Measurements from ENCODE around the gene PPP1R3E. TPM values are rescaled to one million over a fixed set of nuclear protein-coding genes. Genes with fewer than 3 reads are reported as not detected.

The PPP1R3E gene
- polyA plus RNA-seq, 2 donors = 5.2 to 12.7 TPM

DNA sequence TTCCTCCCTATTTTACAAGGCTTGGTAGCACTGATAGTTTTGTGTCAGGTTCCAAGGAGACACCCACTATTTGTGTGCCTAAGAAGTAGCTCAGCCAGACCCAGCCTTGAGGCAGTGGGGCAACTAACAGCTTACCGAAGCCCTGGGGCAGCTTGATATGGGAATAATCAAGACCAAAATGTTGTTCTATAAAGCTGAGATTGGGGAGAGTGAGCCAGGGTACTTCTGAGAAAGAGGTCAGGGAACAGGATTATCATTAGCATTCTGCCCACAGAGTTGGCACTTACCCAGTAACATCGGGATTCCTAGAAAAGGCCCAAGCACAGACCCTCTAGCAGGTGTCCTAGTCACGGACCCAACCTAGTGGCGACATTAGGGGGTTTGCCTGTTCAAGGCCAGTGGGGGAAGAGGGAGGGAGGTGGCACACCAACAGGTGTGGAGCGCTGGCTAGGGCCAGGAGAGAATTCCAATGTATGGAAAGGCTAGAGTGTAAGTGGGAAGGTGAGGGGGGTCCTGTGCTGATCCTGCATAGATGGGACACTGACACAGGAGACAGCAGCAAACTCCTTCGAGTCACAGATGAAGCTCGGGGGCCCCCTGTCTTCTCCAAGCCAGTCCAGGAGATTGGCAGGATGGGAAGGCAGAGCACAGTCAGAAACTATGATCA is 4.9 kb downstream of the PPP1R3E start:
- Histone ChIP-seq H3K36me3 (ENCODE audit: control insufficient read depth in 2 of 2, insufficient read depth in 2 of 2, low read length in 1 of 2) (no peaks in the 10 kb centered on the region), H3K27ac (ENCODE audit: low read depth in 2 of 2, low read length in 1 of 2) (peak overlapping the region; percentile 50 to 66), H3K27me3 (ENCODE audit: control insufficient read depth in 1 of 2, insufficient read depth in 2 of 2, low read length in 2 of 2) (no peaks in the 10 kb centered on the region), H3K9me3 (ENCODE audit: control insufficient read depth in 2 of 2, insufficient read depth in 1 of 2, low read depth in 1 of 2, low read length in 1 of 2) (no peaks in the 10 kb centered on the region), H3K4me3 (ENCODE audit: low read depth in 1 of 2, low read length in 2 of 2) (no peak overlapping the region), H3K4me1 (ENCODE audit: control insufficient read depth in 2 of 2, insufficient read depth in 2 of 2, low read length in 1 of 2) (no peaks in the 10 kb centered on the region)
- 90% methylated on average over 7 of the region's 7 CpGs for WGBS, 2 donors

- 88 to 91% methylated on average over 7 of the region's 7 CpGs for WGBS, 2 donors
- H3K4me3 ChIP-seq (ENCODE audit: low read depth in 1 of 2, low read length in 2 of 2) = no peak overlapping the region
- no peak overlapping the region for H3K27ac ChIP-seq (ENCODE audit: low read depth in 2 of 2, low read length in 1 of 2)
- H3K9me3 ChIP-seq (ENCODE audit: control insufficient read depth in 2 of 2, insufficient read depth in 1 of 2, low read depth in 1 of 2, low read length in 1 of 2) = no peaks in the 10 kb centered on the region
- H3K36me3 ChIP-seq (ENCODE audit: control insufficient read depth in 2 of 2, insufficient read depth in 2 of 2, low read length in 1 of 2) = no peaks in the 10 kb centered on the region
- no peaks in the 10 kb centered on the region for H3K4me1 ChIP-seq (ENCODE audit: control insufficient read depth in 2 of 2, insufficient read depth in 2 of 2, low read length in 1 of 2)
- no peaks in the 10 kb centered on the region for H3K27me3 ChIP-seq (ENCODE audit: control insufficient read depth in 1 of 2, insufficient read depth in 2 of 2, low read length in 2 of 2)
These were observed 5.6 kb downstream of the PPP1R3E start for GRCh38 chr14:23297096-23297495.

DNA sequence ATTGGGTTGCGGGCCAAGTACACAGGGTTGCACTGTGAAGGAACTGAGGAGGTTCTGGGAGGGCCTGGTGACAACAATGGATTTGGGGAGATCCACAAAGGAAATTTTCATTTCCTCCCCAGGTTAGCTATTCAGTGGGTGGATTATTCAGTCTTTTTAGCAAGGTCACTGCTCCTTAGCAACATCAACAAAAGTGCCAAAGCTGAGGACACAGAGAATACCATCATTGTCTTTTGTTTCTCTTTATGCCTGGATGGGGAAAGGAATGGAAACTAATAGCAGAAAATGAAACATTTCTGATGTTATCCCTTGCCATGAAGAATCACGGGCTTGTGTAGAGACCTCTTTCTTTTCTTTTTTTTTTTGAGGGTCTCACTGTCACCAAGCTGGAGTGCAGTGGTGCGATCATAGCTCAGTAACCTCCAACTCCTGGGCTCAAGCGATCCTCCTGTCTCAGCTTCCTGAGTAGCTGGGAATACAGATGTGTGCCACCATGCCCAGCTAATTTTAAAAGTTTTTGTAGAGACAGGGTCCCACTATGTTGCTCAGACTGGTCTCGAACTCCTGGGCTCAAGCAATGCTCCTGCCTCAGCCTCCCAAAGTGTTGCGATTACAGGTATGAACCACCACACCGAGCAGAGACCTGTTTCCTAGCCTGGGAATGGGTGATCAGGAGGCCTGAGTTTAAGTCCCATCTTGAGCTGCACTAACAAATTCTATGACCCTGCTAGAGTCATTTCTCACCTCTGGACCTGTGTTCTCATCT is 6.5 kb downstream of the PPP1R3E start:
- H3K9me3 ChIP-seq (ENCODE audit: control insufficient read depth in 2 of 2, insufficient read depth in 1 of 2, low read depth in 1 of 2, low read length in 1 of 2) = no peaks in the 10 kb centered on the region
- H3K4me1 ChIP-seq (ENCODE audit: control insufficient read depth in 2 of 2, insufficient read depth in 2 of 2, low read length in 1 of 2) = no peaks in the 10 kb centered on the region
- no peak overlapping the region for H3K4me3 ChIP-seq (ENCODE audit: low read depth in 1 of 2, low read length in 2 of 2)
- no peaks in the 10 kb centered on the region for H3K27me3 ChIP-seq (ENCODE audit: control insufficient read depth in 1 of 2, insufficient read depth in 2 of 2, low read length in 2 of 2)
- H3K36me3 ChIP-seq (ENCODE audit: control insufficient read depth in 2 of 2, insufficient read depth in 2 of 2, low read length in 1 of 2) = no peaks in the 10 kb centered on the region
- no peak overlapping the region for H3K27ac ChIP-seq (ENCODE audit: low read depth in 2 of 2, low read length in 1 of 2)
- 91 to 92% methylated on average over 7 of the region's 7 CpGs for WGBS, 2 donors

GRCh38 chr14:23294734-23295561 is 7.7 kb downstream of the PPP1R3E start:
- Histone ChIP-seq H3K4me3 (ENCODE audit: low read depth in 1 of 2, low read length in 2 of 2) (no peak overlapping the region), H3K9me3 (ENCODE audit: control insufficient read depth in 2 of 2, insufficient read depth in 1 of 2, low read depth in 1 of 2, low read length in 1 of 2) (no peaks in the 10 kb centered on the region), H3K4me1 (ENCODE audit: control insufficient read depth in 2 of 2, insufficient read depth in 2 of 2, low read length in 1 of 2) (no peaks in the 10 kb centered on the region), H3K36me3 (ENCODE audit: control insufficient read depth in 2 of 2, insufficient read depth in 2 of 2, low read length in 1 of 2) (no peaks in the 10 kb centered on the region), H3K27ac (ENCODE audit: low read depth in 2 of 2, low read length in 1 of 2) (peak overlapping the region in 1 of 2 donors; percentile 28), H3K27me3 (ENCODE audit: control insufficient read depth in 1 of 2, insufficient read depth in 2 of 2, low read length in 2 of 2) (no peaks in the 10 kb centered on the region)
- WGBS, 2 donors = 21 to 27% methylated on average over 24 of the region's 24 CpGs

DNA sequence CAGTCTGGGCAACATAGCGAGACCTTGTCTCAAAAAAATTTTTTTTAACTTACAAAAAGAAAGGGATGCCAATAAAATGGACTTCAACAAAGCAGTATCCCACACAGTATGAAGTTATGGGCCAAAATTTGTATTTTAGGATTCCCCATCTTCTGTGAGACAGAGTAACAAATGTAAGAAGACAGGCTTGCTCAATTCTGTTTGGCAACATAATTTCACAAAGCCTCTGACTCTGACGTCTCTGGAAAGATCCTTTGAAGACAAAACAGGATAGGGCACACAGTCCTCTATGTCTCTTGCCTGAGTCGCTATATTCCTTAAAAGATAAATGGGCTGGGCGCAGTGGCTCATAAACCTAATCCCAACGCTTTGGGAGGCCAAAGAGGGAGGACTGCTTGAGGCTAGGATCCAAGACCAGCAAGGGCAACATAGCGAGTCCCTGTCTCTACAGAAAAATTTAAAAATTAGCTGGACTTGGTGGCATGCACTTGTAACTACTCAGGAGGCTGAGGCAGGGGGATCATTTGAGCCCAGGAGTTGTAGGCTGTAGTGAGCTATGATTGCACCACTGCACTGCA is 15.7 kb downstream of the PPP1R3E start:
- Histone ChIP-seq H3K4me3 (ENCODE audit: low read depth in 1 of 2, low read length in 2 of 2) (peak overlapping the region in 1 of 2 donors; percentile 87), H3K27ac (ENCODE audit: low read depth in 2 of 2, low read length in 1 of 2) (peak overlapping the region; percentile 93 to 99), H3K9me3 (ENCODE audit: control insufficient read depth in 2 of 2, insufficient read depth in 1 of 2, low read depth in 1 of 2, low read length in 1 of 2) (no peaks in the 10 kb centered on the region), H3K27me3 (ENCODE audit: control insufficient read depth in 1 of 2, insufficient read depth in 2 of 2, low read length in 2 of 2) (no peaks in the 10 kb centered on the region), H3K4me1 (ENCODE audit: control insufficient read depth in 2 of 2, insufficient read depth in 2 of 2, low read length in 1 of 2) (no peaks in the 10 kb centered on the region), H3K36me3 (ENCODE audit: control insufficient read depth in 2 of 2, insufficient read depth in 2 of 2, low read length in 1 of 2) (no peaks in the 10 kb centered on the region)
- WGBS, 2 donors = 48 to 62% methylated on average over 6 of the region's 6 CpGs

DNA sequence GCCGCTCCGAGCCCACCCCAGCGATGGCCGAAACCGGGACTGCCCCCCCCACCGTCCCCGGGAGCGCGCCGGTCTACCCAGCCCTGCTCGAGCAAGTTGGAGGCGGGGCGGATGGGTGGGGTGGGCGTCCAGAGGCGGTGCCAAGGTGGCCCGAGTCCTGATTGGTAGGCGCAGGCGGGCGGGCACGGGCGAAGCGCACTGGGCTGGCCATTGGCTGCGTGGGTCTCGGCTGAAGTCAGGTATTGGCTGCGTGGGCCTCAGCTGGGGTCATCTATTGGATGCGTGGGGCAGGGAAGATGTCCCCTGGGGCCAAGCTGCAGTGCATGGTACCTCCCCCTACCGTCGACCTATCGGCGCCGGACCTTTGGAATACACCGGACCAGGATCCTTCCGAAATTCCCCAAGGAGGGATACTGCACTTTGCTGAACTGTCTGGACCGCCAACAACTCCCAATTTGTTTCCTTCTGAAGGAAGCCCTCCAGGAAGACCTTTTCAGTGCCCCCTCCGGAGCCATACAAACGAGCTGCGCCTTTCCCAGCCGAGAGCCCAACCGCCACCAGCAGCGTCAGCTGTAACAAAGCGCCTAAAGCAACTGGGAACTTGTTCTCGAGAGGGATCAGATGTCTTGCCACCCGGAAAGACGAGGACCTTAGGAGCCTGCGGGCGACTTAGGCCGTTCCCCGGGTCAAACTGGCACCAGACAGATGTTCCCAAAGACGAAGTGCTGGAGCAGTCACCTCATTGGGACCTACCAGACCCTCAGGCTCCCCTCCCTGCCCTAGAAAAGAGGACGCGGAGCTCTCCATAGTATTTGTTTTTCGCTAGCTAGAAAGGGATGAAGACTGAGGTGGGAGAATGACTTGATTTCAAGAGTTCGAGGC is 16.4 kb downstream of the PPP1R3E start, which contains the start of gene HOMEZ:
TSS of gene HOMEZ (minus strand) at position 113 of the 882 bp plus-strand sequence. CDS start 180 bp downstream, outside the sequence.
- no peaks in the 10 kb centered on the region for H3K4me1 ChIP-seq (ENCODE audit: control insufficient read depth in 2 of 2, insufficient read depth in 2 of 2, low read length in 1 of 2)
- H3K27ac ChIP-seq (ENCODE audit: low read depth in 2 of 2, low read length in 1 of 2) = peak within 1 kb of the TSS; percentile 93 to 99
- 0 to 1% methylated on average over 53 of the region's 53 CpGs for WGBS, 2 donors
- H3K9me3 ChIP-seq (ENCODE audit: control insufficient read depth in 2 of 2, insufficient read depth in 1 of 2, low read depth in 1 of 2, low read length in 1 of 2) = no peaks in the 10 kb centered on the region
- H3K27me3 ChIP-seq (ENCODE audit: control insufficient read depth in 1 of 2, insufficient read depth in 2 of 2, low read length in 2 of 2) = no peaks in the 10 kb centered on the region
- H3K36me3 ChIP-seq (ENCODE audit: control insufficient read depth in 2 of 2, insufficient read depth in 2 of 2, low read length in 1 of 2) = no peaks in the 10 kb centered on the region
- H3K4me3 ChIP-seq (ENCODE audit: low read depth in 1 of 2, low read length in 2 of 2) = peak within 1 kb of the TSS; percentile 70 to 87

DNA sequence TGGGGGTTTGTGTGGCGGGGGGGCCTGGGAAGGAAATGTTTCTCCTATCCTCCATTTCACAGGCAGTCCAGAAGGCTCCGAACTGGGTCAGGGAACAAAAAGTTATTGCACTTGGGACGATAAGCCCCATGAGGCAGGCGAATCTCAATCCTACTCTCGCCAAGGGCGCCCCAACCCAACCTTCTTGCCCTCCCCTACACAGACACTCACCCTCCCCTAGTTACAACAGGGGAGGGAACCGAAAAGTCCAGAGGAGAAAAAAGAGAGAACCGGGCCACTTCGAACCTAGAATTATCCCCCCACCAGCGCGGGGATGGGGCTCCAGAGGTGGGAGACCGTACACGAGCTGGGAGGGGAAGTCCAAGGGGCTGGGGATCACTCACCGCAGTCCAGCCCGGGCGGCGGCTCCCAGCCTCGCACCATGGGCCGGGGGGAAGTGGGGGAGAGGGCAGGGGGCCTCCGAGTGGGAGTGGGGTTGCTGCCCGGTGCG is 17.1 kb downstream of the PPP1R3E start:
- H3K36me3 ChIP-seq (ENCODE audit: control insufficient read depth in 2 of 2, insufficient read depth in 2 of 2, low read length in 1 of 2) = no peaks in the 10 kb centered on the region
- WGBS, 2 donors = 0 to 1% methylated on average over 21 to 22 of the region's 22 CpGs
- peak overlapping the region; percentile 90 to 93 for H3K27ac ChIP-seq (ENCODE audit: low read depth in 2 of 2, low read length in 1 of 2)
- peak overlapping the region; percentile 70 to 87 for H3K4me3 ChIP-seq (ENCODE audit: low read depth in 1 of 2, low read length in 2 of 2)
- no peaks in the 10 kb centered on the region for H3K27me3 ChIP-seq (ENCODE audit: control insufficient read depth in 1 of 2, insufficient read depth in 2 of 2, low read length in 2 of 2)
- H3K9me3 ChIP-seq (ENCODE audit: control insufficient read depth in 2 of 2, insufficient read depth in 1 of 2, low read depth in 1 of 2, low read length in 1 of 2) = no peaks in the 10 kb centered on the region
- H3K4me1 ChIP-seq (ENCODE audit: control insufficient read depth in 2 of 2, insufficient read depth in 2 of 2, low read length in 1 of 2) = no peaks in the 10 kb centered on the region

- H3K9me3 ChIP-seq (ENCODE audit: control insufficient read depth in 2 of 2, insufficient read depth in 1 of 2, low read depth in 1 of 2, low read length in 1 of 2) = no peaks in the 10 kb centered on the region
- no peaks in the 10 kb centered on the region for H3K36me3 ChIP-seq (ENCODE audit: control insufficient read depth in 2 of 2, insufficient read depth in 2 of 2, low read length in 1 of 2)
- no peaks in the 10 kb centered on the region for H3K27me3 ChIP-seq (ENCODE audit: control insufficient read depth in 1 of 2, insufficient read depth in 2 of 2, low read length in 2 of 2)
- peak overlapping the region; percentile 90 to 93 for H3K27ac ChIP-seq (ENCODE audit: low read depth in 2 of 2, low read length in 1 of 2)
- H3K4me1 ChIP-seq (ENCODE audit: control insufficient read depth in 2 of 2, insufficient read depth in 2 of 2, low read length in 1 of 2) = no peaks in the 10 kb centered on the region
- H3K4me3 ChIP-seq (ENCODE audit: low read depth in 1 of 2, low read length in 2 of 2) = peak overlapping the region; percentile 70 to 87
- WGBS, 2 donors = 25 to 28% methylated on average over 9 of the region's 9 CpGs
These were observed 17.8 kb downstream of the PPP1R3E start for GRCh38 chr14:23284654-23285529.

Measured in esophagus (tissue), 2 donors.